ENCODE results near the gene ZNF574. TPM values are rescaled to one million over a fixed set of nuclear protein-coding genes. Genes with fewer than 3 reads are reported as not detected.

ZNF574 gene
- total RNA-seq, 1 donor from 2014 or later, result 20.0 TPM

DNA sequence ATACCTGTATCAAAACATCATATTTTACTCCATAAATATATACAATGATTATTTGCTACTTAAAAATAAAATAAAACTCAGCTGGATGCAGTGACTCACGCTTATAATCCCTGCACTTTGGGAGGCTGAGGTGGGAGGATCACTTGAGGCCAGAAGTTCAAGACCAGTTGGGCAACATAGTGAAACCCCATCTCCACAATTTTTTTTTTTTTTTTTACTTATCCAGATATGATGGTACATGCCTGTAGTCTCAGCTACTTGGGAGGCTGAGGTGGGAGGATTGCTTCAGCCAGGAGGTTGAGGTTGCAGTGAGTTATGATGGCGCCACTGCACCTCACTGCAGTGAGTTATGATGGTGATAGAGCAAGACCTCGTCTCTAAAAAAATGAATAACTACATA is 33.9 kb downstream of the ZNF574 start:
- Histone ChIP-seq H3K27ac (ENCODE audit: low read depth, low read length) (no peak overlapping the region), H3K4me3 (ENCODE audit: insufficient read depth, low read depth, low read length) (no peak overlapping the region), H3K4me2 (ENCODE audit: low read length) (no peak overlapping the region), H3K9ac (ENCODE audit: low read length) (no peak overlapping the region), H4K20me1 (ENCODE audit: insufficient read depth, low read length) (no peaks in the 10 kb centered on the region), H3K36me3 (ENCODE audit: insufficient read depth, low read length) (no peaks in the 10 kb centered on the region), H2AFZ (ENCODE audit: low read depth, low read length) (no peak overlapping the region), H3K4me1 (ENCODE audit: insufficient read depth, low read length) (peaks cover 45% of the 10 kb centered on the region), H3K79me2 (ENCODE audit: insufficient read depth, low read length) (no peaks in the 10 kb centered on the region), H3K27me3 (ENCODE audit: insufficient read depth, low read length) (no peaks in the 10 kb centered on the region), H3K9me3 (ENCODE audit: insufficient read depth, low read depth, low read length) (no peaks in the 10 kb centered on the region)
- Mint-ChIP-seq H3K9me3 (ENCODE audit: unreplicated experiment) (no peaks in the 10 kb centered on the region), H3K27me3 (ENCODE audit: low read depth, unreplicated experiment) (no peaks in the 10 kb centered on the region), H3K27ac (ENCODE audit: unreplicated experiment) (no peak overlapping the region), H3K4me3 (ENCODE audit: unreplicated experiment) (no peak overlapping the region), H3K36me3 (ENCODE audit: low read depth, unreplicated experiment) (no peaks in the 10 kb centered on the region), H3K4me1 (ENCODE audit: low read depth, unreplicated experiment) (peaks cover 59% of the 10 kb centered on the region)
- DNase-seq (ENCODE audit: low read depth), result no peak
- no peak for TF ChIP-seq EZH2 (IDR thresholded peaks at IDR 0.05; ENCODE audit: insufficient read depth, low read length)
- TF ChIP-seq, protein P1, sequence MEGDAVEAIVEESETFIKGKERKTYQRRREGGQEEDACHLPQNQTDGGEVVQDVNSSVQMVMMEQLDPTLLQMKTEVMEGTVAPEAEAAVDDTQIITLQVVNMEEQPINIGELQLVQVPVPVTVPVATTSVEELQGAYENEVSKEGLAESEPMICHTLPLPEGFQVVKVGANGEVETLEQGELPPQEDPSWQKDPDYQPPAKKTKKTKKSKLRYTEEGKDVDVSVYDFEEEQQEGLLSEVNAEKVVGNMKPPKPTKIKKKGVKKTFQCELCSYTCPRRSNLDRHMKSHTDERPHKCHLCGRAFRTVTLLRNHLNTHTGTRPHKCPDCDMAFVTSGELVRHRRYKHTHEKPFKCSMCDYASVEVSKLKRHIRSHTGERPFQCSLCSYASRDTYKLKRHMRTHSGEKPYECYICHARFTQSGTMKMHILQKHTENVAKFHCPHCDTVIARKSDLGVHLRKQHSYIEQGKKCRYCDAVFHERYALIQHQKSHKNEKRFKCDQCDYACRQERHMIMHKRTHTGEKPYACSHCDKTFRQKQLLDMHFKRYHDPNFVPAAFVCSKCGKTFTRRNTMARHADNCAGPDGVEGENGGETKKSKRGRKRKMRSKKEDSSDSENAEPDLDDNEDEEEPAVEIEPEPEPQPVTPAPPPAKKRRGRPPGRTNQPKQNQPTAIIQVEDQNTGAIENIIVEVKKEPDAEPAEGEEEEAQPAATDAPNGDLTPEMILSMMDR (IDR thresholded peaks at IDR 0.05; ENCODE audit: insufficient read depth, low read depth, low read length), result no peak
- FAIRE-seq, result no peak

GRCh38 chr19:42110658-42111057 is 34.7 kb downstream of the ZNF574 start:
- peaks cover under 1% of the 10 kb centered on the region for H3K36me3 Mint-ChIP-seq (ENCODE audit: low read depth, unreplicated experiment)
- Histone ChIP-seq H3K27me3 (ENCODE audit: insufficient read depth, low read length) (no peaks in the 10 kb centered on the region), H3K9ac (ENCODE audit: low read length) (no peak overlapping the region), H3K9me3 (ENCODE audit: insufficient read depth, low read depth, low read length) (no peaks in the 10 kb centered on the region), H3K79me2 (ENCODE audit: insufficient read depth, low read length) (no peaks in the 10 kb centered on the region), H2AFZ (ENCODE audit: low read depth, low read length) (no peak overlapping the region), H3K4me3 (ENCODE audit: insufficient read depth, low read depth, low read length) (no peak overlapping the region), H3K4me2 (ENCODE audit: low read length) (peak overlapping the region; percentile 75), H3K4me1 (ENCODE audit: insufficient read depth, low read length) (peaks cover 50% of the 10 kb centered on the region), H3K27ac (ENCODE audit: low read depth, low read length) (no peak overlapping the region), H3K36me3 (ENCODE audit: insufficient read depth, low read length) (no peaks in the 10 kb centered on the region), H4K20me1 (ENCODE audit: insufficient read depth, low read length) (no peaks in the 10 kb centered on the region)
- no peak for FAIRE-seq
- H3K4me3 Mint-ChIP-seq (ENCODE audit: unreplicated experiment), result no peak overlapping the region
- no peak overlapping the region for H3K27ac Mint-ChIP-seq (ENCODE audit: unreplicated experiment)
- H3K9me3 Mint-ChIP-seq (ENCODE audit: unreplicated experiment), result no peaks in the 10 kb centered on the region
- peaks cover 58% of the 10 kb centered on the region for H3K4me1 Mint-ChIP-seq (ENCODE audit: low read depth, unreplicated experiment)
- TF ChIP-seq EZH2 (IDR thresholded peaks at IDR 0.05; ENCODE audit: insufficient read depth, low read length), result no peak
- TF ChIP-seq, protein P1 (IDR thresholded peaks at IDR 0.05; ENCODE audit: insufficient read depth, low read depth, low read length), result no peak
- DNase-seq (ENCODE audit: low read depth), result no peak
- H3K27me3 Mint-ChIP-seq (ENCODE audit: low read depth, unreplicated experiment), result no peaks in the 10 kb centered on the region

GRCh38 chr19:42111384-42111783 is 35.4 kb downstream of the ZNF574 start:
- Mint-ChIP-seq H3K27me3 (ENCODE audit: low read depth, unreplicated experiment) (no peaks in the 10 kb centered on the region), H3K9me3 (ENCODE audit: unreplicated experiment) (no peaks in the 10 kb centered on the region), H3K27ac (ENCODE audit: unreplicated experiment) (peak overlapping the region; percentile 96), H3K4me3 (ENCODE audit: unreplicated experiment) (peak overlapping the region; percentile 1), H3K4me1 (ENCODE audit: low read depth, unreplicated experiment) (peaks cover 62% of the 10 kb centered on the region), H3K36me3 (ENCODE audit: low read depth, unreplicated experiment) (peaks cover 2% of the 10 kb centered on the region)
- Histone ChIP-seq H3K4me2 (ENCODE audit: low read length) (peak overlapping the region; percentile 75), H3K27me3 (ENCODE audit: insufficient read depth, low read length) (no peaks in the 10 kb centered on the region), H3K9ac (ENCODE audit: low read length) (peak overlapping the region; percentile 19), H3K4me1 (ENCODE audit: insufficient read depth, low read length) (peaks cover 50% of the 10 kb centered on the region), H3K9me3 (ENCODE audit: insufficient read depth, low read depth, low read length) (no peaks in the 10 kb centered on the region), H3K27ac (ENCODE audit: low read depth, low read length) (peak overlapping the region; percentile 87), H4K20me1 (ENCODE audit: insufficient read depth, low read length) (no peaks in the 10 kb centered on the region), H3K36me3 (ENCODE audit: insufficient read depth, low read length) (peaks cover 3% of the 10 kb centered on the region), H3K4me3 (ENCODE audit: insufficient read depth, low read depth, low read length) (no peak overlapping the region), H2AFZ (ENCODE audit: low read depth, low read length) (no peak overlapping the region), H3K79me2 (ENCODE audit: insufficient read depth, low read length) (no peaks in the 10 kb centered on the region)
- TF ChIP-seq, protein P1 (IDR thresholded peaks at IDR 0.05; ENCODE audit: insufficient read depth, low read depth, low read length), result no peak
- no peak for TF ChIP-seq EZH2 (IDR thresholded peaks at IDR 0.05; ENCODE audit: insufficient read depth, low read length)
- FAIRE-seq (no peak), DNase-seq (ENCODE audit: low read depth) (peak; percentile 74)

Data from astrocyte (in vitro differentiated cells and primary cell).